Mesothelial cell of epicardium (in vitro differentiated cells): ENCODE results near the gene SH2B3. TPM values are rescaled to one million over a fixed set of nuclear protein-coding genes. Genes with fewer than 3 reads are reported as not detected.
"Not testable (repeated sequence)": the region's sequence is repeated elsewhere in the genome, so short reads cannot be mapped to it uniquely, and the experiment has no call there.

ENCODE experiments used
- DNase-seq, 2 experiments: peaks; one replicate each; pipeline ENCODE4 v3.0.0; 2021; ENCODE audit warnings: low spot score in 2 of 2; ENCODE audit not compliant: unreplicated experiment in 2 of 2
- H3K27ac Mint-ChIP-seq: 2 replicates; pipeline ENCODE4 v1.8.0; 2021; ENCODE audit warnings: mixed read lengths
- H3K27me3 Mint-ChIP-seq: 2 replicates; pipeline ENCODE4 v1.8.0; 2021; ENCODE audit warnings: low read depth, mixed read lengths
- H3K36me3 Mint-ChIP-seq: 2 replicates; pipeline ENCODE4 v1.8.0; 2021; ENCODE audit warnings: mixed read lengths
- H3K4me1 Mint-ChIP-seq: 2 replicates; pipeline ENCODE4 v1.8.0; 2021; ENCODE audit warnings: mixed read lengths
- H3K4me3 Mint-ChIP-seq: 2 replicates; pipeline ENCODE4 v1.8.0; 2021; ENCODE audit warnings: mild to moderate bottlenecking, moderate library complexity, mixed read lengths
- H3K9me3 Mint-ChIP-seq: 2 replicates; pipeline ENCODE4 v1.8.0; 2021; ENCODE audit warnings: mixed read lengths
- total RNA-seq: library from RNA; stranded (reverse); gene quantifications from 3 replicates; pipeline ENCODE4 v1.2.1, GENCODE V29; 2021
- TF ChIP-seq, protein P1 (sequence below): fragments of 200-600 bp; sonication (generic); IDR thresholded peaks from one replicate; pipeline ENCODE4 v1.5.0; 2021; ENCODE audit warnings: antibody characterized with exemption; ENCODE audit not compliant: unreplicated experiment

Gene SH2B3
- total RNA-seq, 1 donor from 2014 or later, result 2.1 TPM

DNA sequence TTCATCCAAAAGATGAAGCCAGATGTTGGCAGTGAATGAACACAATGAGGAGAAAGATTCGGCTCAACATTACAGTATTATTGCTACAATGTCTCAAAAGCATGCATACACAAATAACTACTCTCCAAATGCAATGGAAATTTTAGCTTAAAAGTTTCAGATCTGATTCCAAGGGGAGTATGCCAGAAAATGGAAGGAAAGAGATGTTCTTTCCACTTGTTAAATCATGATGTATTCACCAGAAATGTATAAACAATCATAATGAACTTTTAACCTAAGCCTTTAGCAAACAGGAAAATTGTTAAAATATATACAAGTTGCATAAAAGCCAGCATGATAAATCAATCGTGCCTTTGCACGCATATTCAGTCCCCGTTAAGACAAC is 62.1 kb downstream of the SH2B3 start:
- Mint-ChIP-seq H3K27ac (no peak overlapping the region), H3K9me3 (no peaks in the 10 kb centered on the region), H3K36me3 (peaks cover 33% of the 10 kb centered on the region), H3K4me3 (no peak overlapping the region), H3K27me3 (no peaks in the 10 kb centered on the region), H3K4me1 (no peaks in the 10 kb centered on the region)
- no peak for DNase-seq
- TF ChIP-seq, protein P1, sequence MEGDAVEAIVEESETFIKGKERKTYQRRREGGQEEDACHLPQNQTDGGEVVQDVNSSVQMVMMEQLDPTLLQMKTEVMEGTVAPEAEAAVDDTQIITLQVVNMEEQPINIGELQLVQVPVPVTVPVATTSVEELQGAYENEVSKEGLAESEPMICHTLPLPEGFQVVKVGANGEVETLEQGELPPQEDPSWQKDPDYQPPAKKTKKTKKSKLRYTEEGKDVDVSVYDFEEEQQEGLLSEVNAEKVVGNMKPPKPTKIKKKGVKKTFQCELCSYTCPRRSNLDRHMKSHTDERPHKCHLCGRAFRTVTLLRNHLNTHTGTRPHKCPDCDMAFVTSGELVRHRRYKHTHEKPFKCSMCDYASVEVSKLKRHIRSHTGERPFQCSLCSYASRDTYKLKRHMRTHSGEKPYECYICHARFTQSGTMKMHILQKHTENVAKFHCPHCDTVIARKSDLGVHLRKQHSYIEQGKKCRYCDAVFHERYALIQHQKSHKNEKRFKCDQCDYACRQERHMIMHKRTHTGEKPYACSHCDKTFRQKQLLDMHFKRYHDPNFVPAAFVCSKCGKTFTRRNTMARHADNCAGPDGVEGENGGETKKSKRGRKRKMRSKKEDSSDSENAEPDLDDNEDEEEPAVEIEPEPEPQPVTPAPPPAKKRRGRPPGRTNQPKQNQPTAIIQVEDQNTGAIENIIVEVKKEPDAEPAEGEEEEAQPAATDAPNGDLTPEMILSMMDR, result no peak

DNA sequence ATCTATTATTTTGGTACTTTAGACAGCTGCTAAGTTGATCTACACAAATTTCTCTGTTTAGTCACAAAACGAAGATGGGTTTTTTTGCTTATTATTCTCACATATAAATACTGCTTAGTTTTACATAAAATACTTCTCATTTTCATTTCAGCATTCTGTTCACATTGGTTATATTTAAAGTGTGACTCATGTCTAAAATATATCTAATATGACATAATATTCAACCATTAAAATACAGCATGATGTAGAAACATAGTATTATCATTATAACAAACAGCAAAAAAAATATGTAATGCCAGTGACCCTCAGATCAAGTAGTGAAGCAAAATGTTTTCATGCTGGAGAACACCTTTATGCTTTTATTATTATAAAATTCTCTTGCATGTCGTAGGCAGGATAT is 63.7 kb downstream of the SH2B3 start:
- H3K9me3 Mint-ChIP-seq, result no peaks in the 10 kb centered on the region
- no peaks in the 10 kb centered on the region for H3K27me3 Mint-ChIP-seq
- no peak overlapping the region for H3K27ac Mint-ChIP-seq
- TF ChIP-seq, protein P1, result no peak
- peaks cover 39% of the 10 kb centered on the region for H3K36me3 Mint-ChIP-seq
- no peaks in the 10 kb centered on the region for H3K4me1 Mint-ChIP-seq
- H3K4me3 Mint-ChIP-seq, result no peak overlapping the region
- DNase-seq, result no peak

DNA sequence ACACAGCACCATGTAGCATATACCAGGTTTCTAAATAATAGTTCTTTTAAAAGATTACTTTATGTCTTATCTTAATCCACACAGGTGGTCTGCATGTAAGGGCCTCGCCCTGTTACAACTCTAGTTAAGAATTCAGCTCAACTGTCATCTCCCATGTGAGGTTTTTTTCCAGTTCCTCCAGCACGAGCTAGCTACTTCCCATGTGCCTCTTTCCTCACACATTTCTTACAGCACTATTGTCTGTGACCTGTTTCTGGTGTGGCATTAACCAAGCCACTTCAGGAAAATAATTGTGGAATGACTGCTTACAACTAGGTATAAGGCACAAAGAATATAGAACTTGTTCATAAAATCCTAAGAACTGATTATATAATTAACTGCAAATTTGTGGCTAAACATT is 65.5 kb downstream of the SH2B3 start:
- no peaks in the 10 kb centered on the region for H3K27me3 Mint-ChIP-seq
- H3K27ac Mint-ChIP-seq, result no peak overlapping the region

DNA sequence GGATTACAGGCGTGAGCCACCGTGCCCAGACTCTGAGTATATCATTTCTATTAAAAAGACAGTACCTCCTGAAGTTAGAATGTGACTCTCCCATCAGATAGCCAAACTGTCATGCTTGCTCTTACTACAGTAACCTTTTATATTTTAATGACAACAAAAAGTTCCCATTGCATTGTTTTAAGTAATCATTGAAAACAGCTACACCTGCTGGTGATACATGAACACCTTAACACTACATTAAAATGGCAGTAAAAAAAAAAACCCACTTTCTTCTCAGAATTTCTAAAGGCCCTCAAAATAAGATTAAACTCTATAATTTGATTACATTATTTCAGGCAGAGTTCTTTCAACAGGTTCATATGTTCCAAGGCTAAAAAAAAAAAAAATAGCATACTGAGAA is 76.7 kb downstream of the SH2B3 start:
- TF ChIP-seq, protein P1, result no peak
- Mint-ChIP-seq H3K9me3 (no peaks in the 10 kb centered on the region), H3K4me1 (no peaks in the 10 kb centered on the region), H3K4me3 (no peak overlapping the region), H3K36me3 (peaks cover 39% of the 10 kb centered on the region), H3K27me3 (no peaks in the 10 kb centered on the region), H3K27ac (no peak overlapping the region)
- no peak for DNase-seq

More for the DNA sequence above, 65.5 kb downstream of the SH2B3 start:
- Mint-ChIP-seq H3K9me3 (no peaks in the 10 kb centered on the region), H3K4me1 (no peaks in the 10 kb centered on the region), H3K4me3 (no peak overlapping the region), H3K36me3 (peaks cover 47% of the 10 kb centered on the region)
- TF ChIP-seq, protein P1, result no peak
- no peak for DNase-seq

DNA sequence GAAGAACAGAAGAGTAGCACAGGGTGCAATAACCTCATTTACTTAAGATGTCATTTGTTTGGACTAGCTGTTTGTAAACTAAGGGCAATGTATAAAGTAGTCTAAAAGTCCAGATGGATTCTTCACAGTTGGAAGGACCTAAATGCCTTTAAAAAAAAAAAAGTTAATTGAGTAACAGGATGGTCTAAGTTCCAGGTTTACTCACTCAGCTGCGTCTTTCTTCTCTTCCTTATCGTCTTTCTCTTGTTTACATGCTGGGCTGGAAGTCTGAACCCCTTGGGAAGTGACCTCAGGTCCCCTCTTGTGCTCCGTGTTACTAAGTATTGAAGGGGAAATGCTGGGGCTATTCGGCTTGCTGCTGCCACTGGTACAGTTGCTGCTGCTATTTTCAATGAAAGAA is 82.5 kb downstream of the SH2B3 start:
- DNase-seq, result no peak
- TF ChIP-seq, protein P1, result no peak
- no peak overlapping the region for H3K4me3 Mint-ChIP-seq
- H3K36me3 Mint-ChIP-seq, result peaks cover 38% of the 10 kb centered on the region
- peaks cover 7% of the 10 kb centered on the region for H3K4me1 Mint-ChIP-seq
- no peaks in the 10 kb centered on the region for H3K27me3 Mint-ChIP-seq
- H3K9me3 Mint-ChIP-seq, result no peaks in the 10 kb centered on the region
- H3K27ac Mint-ChIP-seq, result peak overlapping the region; percentile 82

DNA sequence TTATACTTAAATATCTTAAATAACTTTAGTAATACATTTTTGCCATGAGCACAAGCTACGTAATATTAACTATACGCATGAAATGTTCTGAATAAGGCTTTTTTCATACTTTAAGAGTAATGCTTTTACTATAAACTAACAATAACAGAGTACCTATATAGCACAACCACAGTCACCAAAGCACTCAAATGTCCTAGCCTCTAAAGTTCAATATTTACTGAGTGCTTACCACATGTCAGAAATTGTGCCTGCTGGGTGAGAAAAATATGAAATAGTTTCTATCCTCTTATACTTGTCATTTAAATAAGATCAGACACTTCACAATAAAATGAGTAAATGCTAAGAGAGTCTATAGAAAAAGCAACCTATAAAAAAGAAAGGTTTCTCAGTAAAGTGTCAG is 83.1 kb downstream of the SH2B3 start:
- H3K4me3 Mint-ChIP-seq, result no peak overlapping the region
- H3K27ac Mint-ChIP-seq, result peak overlapping the region; percentile 37
- TF ChIP-seq, protein P1, result no peak
- H3K27me3 Mint-ChIP-seq, result no peaks in the 10 kb centered on the region
- H3K4me1 Mint-ChIP-seq, result peaks cover 7% of the 10 kb centered on the region
- no peaks in the 10 kb centered on the region for H3K9me3 Mint-ChIP-seq
- no peak for DNase-seq
- peaks cover 38% of the 10 kb centered on the region for H3K36me3 Mint-ChIP-seq

DNA sequence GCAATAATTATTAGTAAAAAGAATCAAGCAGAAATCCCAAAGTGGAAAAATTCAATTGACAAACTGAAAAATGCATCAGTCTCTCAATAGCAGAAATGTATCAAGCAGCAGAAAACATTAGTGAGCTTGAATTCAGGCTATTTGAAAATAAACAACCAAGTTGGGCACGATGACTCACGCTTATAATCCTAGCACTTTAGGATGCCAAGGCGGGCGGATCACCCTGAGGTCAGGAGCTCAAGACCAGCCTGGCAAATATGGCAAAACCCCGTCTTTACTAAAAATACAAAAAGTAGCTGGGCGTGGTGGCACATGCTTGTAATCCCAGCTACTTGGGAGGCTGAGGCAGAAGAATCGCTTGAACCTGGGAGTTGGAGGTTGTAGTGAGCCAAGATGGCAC is 87.3 kb downstream of the SH2B3 start:
- H3K9me3 Mint-ChIP-seq, result peaks cover 12% of the 10 kb centered on the region
- not testable (repeated sequence) for DNase-seq, H3K4me1 Mint-ChIP-seq, H3K27ac Mint-ChIP-seq, H3K4me3 Mint-ChIP-seq, H3K27me3 Mint-ChIP-seq
- peaks cover 49% of the 10 kb centered on the region for H3K36me3 Mint-ChIP-seq
